HepG2 (cell line): ENCODE measurements around the gene CHST14. TPM values are rescaled to one million over a fixed set of nuclear protein-coding genes. Genes with fewer than 3 reads are reported as not detected.

ENCODE experiments used
- ARNT ChIP-seq: fragments of 450-650 bp; IDR thresholded peaks from 2 replicates; pipeline ENCODE4 v1.6.1; 2017
- ATF6 ChIP-seq: sonication (generic); formaldehyde crosslinking; conservative IDR thresholded peaks from 2 replicates; pipeline ENCODE4 v1.4.0; 2020; ENCODE audit warnings: missing genetic modification reagents
- CC2D1A ChIP-seq: sonication (generic); formaldehyde crosslinking; IDR thresholded peaks from 2 replicates; pipeline ENCODE4 v1.8.1; 2023; ENCODE audit warnings: mild to moderate bottlenecking, missing genetic modification reagents
- E2F1 ChIP-seq: sonication (generic); formaldehyde crosslinking; IDR thresholded peaks from 2 replicates; pipeline ENCODE4 v1.5.0; 2020; ENCODE audit warnings: missing genetic modification reagents
- FOXA3 ChIP-seq: IDR thresholded peaks from 2 replicates; pipeline ENCODE4 v1.6.1; 2016; ENCODE audit warnings: missing genetic modification reagents, missing compliant biosample characterization
- GZF1 ChIP-seq: sonication (generic); formaldehyde crosslinking; IDR thresholded peaks from 2 replicates; pipeline ENCODE4 v1.5.1; 2020; ENCODE audit warnings: mild to moderate bottlenecking, missing genetic modification reagents
- HNRNPUL1 ChIP-seq: fragments of 200-400 bp; formaldehyde crosslinking; IDR thresholded peaks from 2 replicates; pipeline ENCODE4 v1.6.1; 2017; ENCODE audit warnings: low read depth, mild to moderate bottlenecking, low read length, moderate library complexity
- SATB2 ChIP-seq: sonication (generic); formaldehyde crosslinking; IDR thresholded peaks from 2 replicates; pipeline ENCODE4 v1.5.0; 2020; ENCODE audit warnings: missing genetic modification reagents
- ZBTB2 ChIP-seq: sonication (generic); formaldehyde crosslinking; IDR thresholded peaks from 2 replicates; pipeline ENCODE4 v1.8.0; 2022; ENCODE audit warnings: low read depth, missing genetic modification reagents
- ZFP82 ChIP-seq: sonication (generic); formaldehyde crosslinking; IDR thresholded peaks from 2 replicates; pipeline ENCODE4 v1.5.1; 2020; ENCODE audit warnings: mild to moderate bottlenecking, missing genetic modification reagents, borderline replicate concordance
- ZHX2 ChIP-seq, 2 experiments: sonication (generic) in 1 of 2; formaldehyde crosslinking in 1 of 2; IDR thresholded peaks; 2 replicates each; pipeline versions ENCODE4 v1.6.1 to v1.9.0; 2014 to 2022; ENCODE audit warnings: antibody characterized with exemption in 1 of 2, borderline replicate concordance in 1 of 2, inconsistent platforms in 1 of 2, low read depth in 1 of 2, missing genetic modification reagents in 1 of 2
- ZMYM2 ChIP-seq: sonication (generic); formaldehyde crosslinking; IDR thresholded peaks from 2 replicates; pipeline ENCODE4 v1.8.0; 2022; ENCODE audit warnings: mild to moderate bottlenecking, missing genetic modification reagents
- ZNF124 ChIP-seq: sonication (generic); formaldehyde crosslinking; IDR thresholded peaks from 2 replicates; pipeline ENCODE4 v1.4.0; 2020; ENCODE audit warnings: missing genetic modification reagents
- ZNF30 ChIP-seq: sonication (generic); formaldehyde crosslinking; IDR thresholded peaks from 2 replicates; pipeline ENCODE4 v1.5.0; 2020; ENCODE audit warnings: mild to moderate bottlenecking, missing genetic modification reagents
- ZNF451 ChIP-seq: sonication (generic); formaldehyde crosslinking; IDR thresholded peaks from 2 replicates; pipeline ENCODE4 v1.5.0; 2020; ENCODE audit warnings: mild to moderate bottlenecking, missing genetic modification reagents
- ZNF619 ChIP-seq: sonication (generic); formaldehyde crosslinking; IDR thresholded peaks from 2 replicates; pipeline ENCODE4 v1.4.0; 2020; ENCODE audit warnings: mild to moderate bottlenecking, missing genetic modification reagents
- ZNF670 ChIP-seq: sonication (generic); formaldehyde crosslinking; IDR thresholded peaks from 2 replicates; pipeline ENCODE4 v1.8.0; 2022; ENCODE audit warnings: mild to moderate bottlenecking, missing genetic modification reagents, borderline replicate concordance
- ZNF713 ChIP-seq: sonication (generic); formaldehyde crosslinking; IDR thresholded peaks from 2 replicates; pipeline ENCODE4 v1.4.0; 2020; ENCODE audit warnings: mild to moderate bottlenecking, missing genetic modification reagents
- ZSCAN22 ChIP-seq: sonication (generic); formaldehyde crosslinking; IDR thresholded peaks from 2 replicates; pipeline ENCODE4 v1.4.0; 2020; ENCODE audit warnings: mild to moderate bottlenecking, missing genetic modification reagents
- polyA plus RNA-seq, 8 experiments: library from polyadenylated mRNA; depleted of rRNA in 3 of 8; stranded (reverse) in 7 of 8; unstranded in 1 of 8; fragments of >200 nt; fragmentation: Illumina TruSeq in 4 of 8; extraction: Trizol in 4 of 8; gene quantifications; 2 replicates each; pipeline versions ENCODE4 v1.2.1 to v1.2.3, GENCODE V29; 2011 to 2016; ENCODE audit warnings: low read depth in 4 of 8, missing spikeins in 1 of 8, mixed read lengths in 1 of 8; ENCODE audit not compliant: insufficient read depth in 1 of 8
- total RNA-seq, 5 experiments: library from RNA; depleted of rRNA; stranded (reverse); fragments of >200 nt; fragmentation: Illumina TruSeq; extraction: Trizol; gene quantifications; 2 replicates each; pipeline ENCODE4 v1.2.3, GENCODE V29; 2016; ENCODE audit warnings: low read depth in 1 of 5

CHST14 gene
- total and polyA plus RNA-seq, 2 of the 13 experiments (the other 11 are each of a cell fraction or from before 2014, with no cell fraction given), result 8.9 to 12.4 TPM

GRCh38 chr15:40441565-40442531 is 28.9 kb upstream of the CHST14 start (continued):
- no peak for TF ChIP-seq ZHX2 (IDR thresholded peaks at IDR 0.05; ENCODE audit: low read depth)
- no peak for TF ChIP-seq ZHX2 (CRISPR knock-in tag; IDR thresholded peaks at IDR 0.05; ENCODE audit: borderline replicate concordance)
- TF ChIP-seq GZF1, result no peak
- no peak for TF ChIP-seq ZNF713
- TF ChIP-seq ZFP82 (CRISPR knock-in tag), result no peak
- no peak for TF ChIP-seq CC2D1A
- no peak for TF ChIP-seq ZBTB2 (CRISPR knock-in tag)
- TF ChIP-seq ZNF619, result no peak
- TF ChIP-seq ZNF124 (CRISPR knock-in tag), result no peak
- TF ChIP-seq ZMYM2 (CRISPR knock-in tag), result no peak
- TF ChIP-seq ZNF670 (CRISPR knock-in tag), result no peak
- no peak for TF ChIP-seq ZSCAN22 (CRISPR knock-in tag)
- TF ChIP-seq SATB2 (CRISPR knock-in tag), result no peak
- TF ChIP-seq ZNF30, result no peak
- no peak for TF ChIP-seq E2F1 (CRISPR knock-in tag)
- no peak for TF ChIP-seq FOXA3 (CRISPR knock-in tag)
- TF ChIP-seq ARNT, result no peak
- TF ChIP-seq ATF6 (CRISPR knock-in tag), result no peak
- TF ChIP-seq ZNF451, result no peak
- no peak for TF ChIP-seq HNRNPUL1
